ENCODE data around the gene ELK3. TPM values are rescaled to one million over a fixed set of nuclear protein-coding genes. Genes with fewer than 3 reads are reported as not detected.

The ELK3 gene
- total and polyA plus RNA-seq, 4 donors: 10.7 to 22.0 (median 16.5) TPM

GRCh38 chr12:96221391-96221790, 27.2 kb downstream of the ELK3 start:
- H3K4me1 ChIP-seq (ENCODE audit: control insufficient read depth, insufficient read depth, low read length): peaks cover 15% of the 10 kb centered on the region
- WGBS (ENCODE audit: insufficient coverage): 90% methylated on average over 6 of the region's 6 CpGs
- peaks cover 1% of the 10 kb centered on the region for H3K9me3 ChIP-seq (ENCODE audit: control insufficient read depth, insufficient read depth, low read length)
- no peak overlapping the region for H3K27ac ChIP-seq (ENCODE audit: low read depth, low read length)
- peak in 1 of 6 donors; percentile 84 for DNase-seq (ENCODE audit: low read depth in 4 of 6, low spot score in 6 of 6)
- no peaks in the 10 kb centered on the region for H3K36me3 ChIP-seq (ENCODE audit: control insufficient read depth, insufficient read depth, low read length)
- no peak overlapping the region for H3K4me3 ChIP-seq (ENCODE audit: low read depth, low read length)
- H3K27me3 ChIP-seq (ENCODE audit: control insufficient read depth, insufficient read depth, low read length): no peaks in the 10 kb centered on the region

- DNase-seq (ENCODE audit: low read depth in 4 of 6, low spot score in 6 of 6): no peak
- no peak overlapping the region for H3K27ac ChIP-seq (ENCODE audit: low read depth, low read length)
- no peak overlapping the region for H3K4me3 ChIP-seq (ENCODE audit: low read depth, low read length)
- WGBS (ENCODE audit: insufficient coverage): 63% methylated on average over 13 of the region's 16 CpGs
- peaks cover 1% of the 10 kb centered on the region for H3K9me3 ChIP-seq (ENCODE audit: control insufficient read depth, insufficient read depth, low read length)
- peaks cover 2% of the 10 kb centered on the region for H3K36me3 ChIP-seq (ENCODE audit: control insufficient read depth, insufficient read depth, low read length)
- no peaks in the 10 kb centered on the region for H3K27me3 ChIP-seq (ENCODE audit: control insufficient read depth, insufficient read depth, low read length)
- peaks cover 15% of the 10 kb centered on the region for H3K4me1 ChIP-seq (ENCODE audit: control insufficient read depth, insufficient read depth, low read length)
Measured at GRCh38 chr12:96223411-96224218, 29.4 kb downstream of the ELK3 start.

GRCh38 chr12:96224219-96224615, 30.0 kb downstream of the ELK3 start:
- Histone ChIP-seq H3K9me3 (ENCODE audit: control insufficient read depth, insufficient read depth, low read length) (peaks cover 1% of the 10 kb centered on the region), H3K4me3 (ENCODE audit: low read depth, low read length) (no peak overlapping the region), H3K27me3 (ENCODE audit: control insufficient read depth, insufficient read depth, low read length) (no peaks in the 10 kb centered on the region), H3K4me1 (ENCODE audit: control insufficient read depth, insufficient read depth, low read length) (peaks cover 17% of the 10 kb centered on the region), H3K36me3 (ENCODE audit: control insufficient read depth, insufficient read depth, low read length) (peaks cover 3% of the 10 kb centered on the region), H3K27ac (ENCODE audit: low read depth, low read length) (no peak overlapping the region)
- 69% methylated on average over 1 of the region's 8 CpGs for WGBS (ENCODE audit: insufficient coverage)
- no peak for DNase-seq (ENCODE audit: low read depth in 4 of 6, low spot score in 6 of 6)

DNA sequence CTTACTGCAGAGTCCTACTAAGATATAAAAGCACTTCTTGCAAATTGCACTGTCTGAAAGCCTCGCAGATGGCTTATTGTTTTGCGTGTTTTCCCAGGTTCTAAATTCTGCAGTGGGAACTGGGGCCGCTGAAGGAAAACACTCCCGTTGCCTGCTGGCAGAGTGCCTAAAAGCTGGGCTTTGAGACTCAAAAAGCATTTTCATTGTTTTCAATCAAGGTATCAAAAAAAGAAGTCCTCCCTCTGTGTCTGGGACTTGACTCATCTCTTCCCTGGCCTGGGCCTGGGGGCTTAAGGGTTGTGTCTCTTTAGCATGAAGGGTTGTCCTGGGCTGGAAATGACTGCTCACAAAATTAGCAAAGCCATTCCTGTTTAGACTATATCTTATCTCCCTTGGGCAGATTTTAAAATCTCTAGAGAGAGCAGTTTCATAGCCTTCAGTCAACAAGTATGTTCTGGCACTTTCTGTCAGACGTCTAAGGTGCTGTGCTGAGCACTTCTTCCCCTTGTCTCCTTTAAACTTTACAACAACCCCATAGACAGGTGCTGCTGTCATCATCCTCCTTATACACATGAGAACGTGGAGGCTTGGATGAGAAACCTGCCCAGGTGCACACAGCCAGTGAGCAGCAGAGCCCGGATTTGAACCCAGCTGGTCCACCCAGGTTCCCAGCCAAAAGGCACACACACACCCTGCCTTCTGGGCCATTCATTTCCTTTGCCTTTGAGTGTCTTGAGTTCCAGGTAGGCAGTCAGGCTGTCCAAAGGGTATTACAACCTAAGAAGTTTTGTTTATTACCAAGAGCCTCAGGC, 31.1 kb downstream of the ELK3 start:
- no peak overlapping the region for H3K4me3 ChIP-seq (ENCODE audit: low read depth, low read length)
- no peaks in the 10 kb centered on the region for H3K27me3 ChIP-seq (ENCODE audit: control insufficient read depth, insufficient read depth, low read length)
- peak in 3 of 6 donors; percentile 33 to 88 (median 85) for DNase-seq (ENCODE audit: low read depth in 4 of 6, low spot score in 6 of 6)

GRCh38 chr12:96225994-96226399, 31.8 kb downstream of the ELK3 start:
- 77% methylated on average over 1 of the region's 1 CpG for WGBS (ENCODE audit: insufficient coverage)
- Histone ChIP-seq H3K4me3 (ENCODE audit: low read depth, low read length) (no peak overlapping the region), H3K27me3 (ENCODE audit: control insufficient read depth, insufficient read depth, low read length) (no peaks in the 10 kb centered on the region), H3K27ac (ENCODE audit: low read depth, low read length) (no peak overlapping the region), H3K36me3 (ENCODE audit: control insufficient read depth, insufficient read depth, low read length) (peaks cover 4% of the 10 kb centered on the region), H3K9me3 (ENCODE audit: control insufficient read depth, insufficient read depth, low read length) (peaks cover 1% of the 10 kb centered on the region), H3K4me1 (ENCODE audit: control insufficient read depth, insufficient read depth, low read length) (peaks cover 25% of the 10 kb centered on the region)
- no peak for DNase-seq (ENCODE audit: low read depth in 4 of 6, low spot score in 6 of 6)

More for the DNA sequence above, 31.1 kb downstream of the ELK3 start:
- peaks cover 4% of the 10 kb centered on the region for H3K36me3 ChIP-seq (ENCODE audit: control insufficient read depth, insufficient read depth, low read length)
- H3K9me3 ChIP-seq (ENCODE audit: control insufficient read depth, insufficient read depth, low read length): peaks cover 1% of the 10 kb centered on the region
- peaks cover 18% of the 10 kb centered on the region for H3K4me1 ChIP-seq (ENCODE audit: control insufficient read depth, insufficient read depth, low read length)
- WGBS (ENCODE audit: insufficient coverage): 33% methylated on average over 7 of the region's 7 CpGs
- no peak overlapping the region for H3K27ac ChIP-seq (ENCODE audit: low read depth, low read length)

DNA sequence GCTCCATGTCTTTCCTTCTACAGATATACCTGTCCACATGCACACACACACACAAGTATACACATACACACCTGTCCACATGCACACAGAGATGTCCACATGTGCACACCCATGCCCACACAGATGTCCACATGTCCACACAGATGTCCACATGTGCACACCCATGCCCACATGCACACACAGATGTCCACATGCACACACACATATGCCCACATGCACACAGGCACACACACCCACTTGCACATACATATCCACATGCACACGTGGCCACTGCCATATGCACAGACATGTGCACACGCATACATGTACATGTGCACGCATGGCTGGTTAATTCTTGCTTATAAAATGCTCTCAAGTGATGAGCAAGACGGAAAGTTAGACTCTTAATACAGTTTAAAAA, 32.2 kb downstream of the ELK3 start:
- H3K9me3 ChIP-seq (ENCODE audit: control insufficient read depth, insufficient read depth, low read length): peaks cover 1% of the 10 kb centered on the region
- H3K27ac ChIP-seq (ENCODE audit: low read depth, low read length): no peak overlapping the region
- H3K27me3 ChIP-seq (ENCODE audit: control insufficient read depth, insufficient read depth, low read length): no peaks in the 10 kb centered on the region
- no peak for DNase-seq (ENCODE audit: low read depth in 4 of 6, low spot score in 6 of 6)
- H3K4me1 ChIP-seq (ENCODE audit: control insufficient read depth, insufficient read depth, low read length): peaks cover 29% of the 10 kb centered on the region
- no peak overlapping the region for H3K4me3 ChIP-seq (ENCODE audit: low read depth, low read length)
- 100% methylated on average over 4 of the region's 4 CpGs for WGBS (ENCODE audit: insufficient coverage)
- peaks cover 4% of the 10 kb centered on the region for H3K36me3 ChIP-seq (ENCODE audit: control insufficient read depth, insufficient read depth, low read length)

GRCh38 chr12:96226801-96227348, 32.7 kb downstream of the ELK3 start:
- Histone ChIP-seq H3K4me1 (ENCODE audit: control insufficient read depth, insufficient read depth, low read length) (peaks cover 33% of the 10 kb centered on the region), H3K4me3 (ENCODE audit: low read depth, low read length) (no peak overlapping the region), H3K9me3 (ENCODE audit: control insufficient read depth, insufficient read depth, low read length) (peaks cover 1% of the 10 kb centered on the region), H3K27me3 (ENCODE audit: control insufficient read depth, insufficient read depth, low read length) (no peaks in the 10 kb centered on the region), H3K27ac (ENCODE audit: low read depth, low read length) (no peak overlapping the region), H3K36me3 (ENCODE audit: control insufficient read depth, insufficient read depth, low read length) (peaks cover 4% of the 10 kb centered on the region)
- DNase-seq (ENCODE audit: low read depth in 4 of 6, low spot score in 6 of 6): no peak
- WGBS (ENCODE audit: insufficient coverage): 93% methylated on average over 14 of the region's 17 CpGs

DNA sequence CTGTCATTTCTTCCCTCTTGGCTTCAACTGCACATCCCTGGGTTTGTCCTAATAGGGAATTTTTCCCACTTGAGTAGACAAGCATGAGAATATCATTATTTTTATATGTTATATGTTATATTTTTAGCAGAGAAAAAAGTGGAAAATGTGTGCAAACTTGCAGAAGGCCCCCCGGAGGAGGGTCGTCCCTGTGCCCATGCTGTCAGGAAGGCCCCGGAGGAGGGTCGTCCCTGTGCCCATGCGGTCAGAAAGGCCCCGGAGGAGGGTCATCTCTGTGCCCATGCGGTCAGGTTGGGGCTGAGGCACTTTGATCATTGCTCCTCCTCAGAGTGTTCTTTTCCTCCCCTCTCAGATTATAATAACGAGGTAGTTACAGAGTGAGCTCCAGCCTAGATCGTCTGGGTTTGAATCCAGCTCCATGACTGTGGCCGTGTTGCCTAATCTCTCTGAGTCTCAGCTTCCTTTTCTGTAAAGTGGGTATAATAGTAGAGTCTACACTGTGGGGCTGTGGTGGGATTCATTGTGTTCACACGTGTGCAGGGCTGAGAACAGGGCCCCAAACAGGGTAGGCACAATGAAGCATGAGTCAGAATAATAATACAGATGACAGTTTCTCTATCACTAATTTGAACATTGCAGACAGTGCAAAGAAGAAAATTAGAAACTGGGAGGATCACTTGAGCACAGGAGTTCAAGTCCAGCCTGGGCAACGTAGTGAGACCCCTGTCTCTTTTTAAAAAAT, 33.4 kb downstream of the ELK3 start:
- 87% methylated on average over 9 of the region's 12 CpGs for WGBS (ENCODE audit: insufficient coverage)
- Histone ChIP-seq H3K4me3 (ENCODE audit: low read depth, low read length) (no peak overlapping the region), H3K27me3 (ENCODE audit: control insufficient read depth, insufficient read depth, low read length) (no peaks in the 10 kb centered on the region), H3K9me3 (ENCODE audit: control insufficient read depth, insufficient read depth, low read length) (peaks cover 1% of the 10 kb centered on the region), H3K36me3 (ENCODE audit: control insufficient read depth, insufficient read depth, low read length) (peaks cover 4% of the 10 kb centered on the region), H3K27ac (ENCODE audit: low read depth, low read length) (no peak overlapping the region), H3K4me1 (ENCODE audit: control insufficient read depth, insufficient read depth, low read length) (peaks cover 33% of the 10 kb centered on the region)
- no peak for DNase-seq (ENCODE audit: low read depth in 4 of 6, low spot score in 6 of 6)

DNA sequence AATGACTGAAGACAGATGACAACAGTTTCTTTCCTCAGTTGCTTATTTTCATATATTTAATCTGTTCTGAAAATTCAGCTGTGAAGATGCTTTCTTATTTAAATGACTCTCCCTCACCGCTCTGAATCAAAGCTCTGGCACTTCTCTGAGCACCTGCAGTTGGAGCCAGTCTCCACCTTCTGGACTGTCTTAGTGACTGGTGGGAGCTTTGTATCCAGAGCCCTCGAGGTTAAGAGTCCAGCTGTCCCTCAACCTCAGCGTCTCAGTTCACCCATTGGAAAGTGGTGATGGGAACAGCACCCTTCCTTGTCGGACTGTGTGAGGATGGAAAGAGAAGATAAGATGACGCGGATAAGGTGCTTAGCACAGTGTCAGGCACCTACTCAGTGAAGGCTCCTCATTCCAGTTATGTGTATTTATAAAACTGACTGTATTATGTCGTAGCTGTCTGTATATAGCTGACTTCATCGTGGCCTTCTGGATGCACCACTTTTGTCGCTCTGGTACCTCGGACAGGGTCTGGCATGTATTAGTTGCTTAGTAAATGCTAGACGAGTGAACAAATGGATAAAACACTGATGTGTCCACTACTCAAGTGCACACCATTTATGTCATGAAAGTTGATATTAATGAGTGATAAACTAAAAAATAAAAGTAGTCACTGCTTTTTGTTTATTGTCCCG, 34.5 kb downstream of the ELK3 start:
- no peaks in the 10 kb centered on the region for H3K27me3 ChIP-seq (ENCODE audit: control insufficient read depth, insufficient read depth, low read length)

More for the DNA sequence above, 34.5 kb downstream of the ELK3 start:
- no peak for DNase-seq (ENCODE audit: low read depth in 4 of 6, low spot score in 6 of 6)
- H3K4me3 ChIP-seq (ENCODE audit: low read depth, low read length): no peak overlapping the region
- no peaks in the 10 kb centered on the region for H3K9me3 ChIP-seq (ENCODE audit: control insufficient read depth, insufficient read depth, low read length)
- no peak overlapping the region for H3K27ac ChIP-seq (ENCODE audit: low read depth, low read length)
- peaks cover 4% of the 10 kb centered on the region for H3K36me3 ChIP-seq (ENCODE audit: control insufficient read depth, insufficient read depth, low read length)
- WGBS (ENCODE audit: insufficient coverage): 70% methylated on average over 4 of the region's 12 CpGs
- H3K4me1 ChIP-seq (ENCODE audit: control insufficient read depth, insufficient read depth, low read length): peaks cover 30% of the 10 kb centered on the region
